MM.1S (cell line): ENCODE measurements around the gene USB1.

ENCODE experiments used
- DNase-seq: peaks from one replicate; pipeline ENCODE4 v3.0.0-alpha.2; 2015
- H2AFZ ChIP-seq: fragments of 300-600 bp; sonication (generic); 2 replicates; pipeline ENCODE4 v1.6.0; 2016; ENCODE audit warnings: antibody characterized with exemption, low read length
- H3F3A ChIP-seq: fragments of 300-600 bp; sonication (generic); 2 replicates; pipeline ENCODE4 v1.6.1; 2016; ENCODE audit warnings: mild to moderate bottlenecking, antibody characterized with exemption, low read length, moderate library complexity, mixed read lengths; ENCODE audit not compliant: insufficient read depth
- H3K27ac ChIP-seq: fragments of 300-600 bp; sonication (generic); 2 replicates; pipeline ENCODE4 v1.5.1; 2016; ENCODE audit warnings: mild to moderate bottlenecking, low read length
- H3K27me3 ChIP-seq: fragments of 300-600 bp; sonication (generic); replicated peaks from 2 replicates; pipeline ENCODE4 v1.6.0; 2016; ENCODE audit warnings: low read length; ENCODE audit not compliant: insufficient read depth
- H3K36me3 ChIP-seq: fragments of 300-600 bp; sonication (generic); replicated peaks from 2 replicates; pipeline ENCODE4 v1.6.1; 2016; ENCODE audit warnings: mild to moderate bottlenecking, low read length, mixed read lengths; ENCODE audit not compliant: insufficient read depth
- H3K4me1 ChIP-seq: fragments of 300-600 bp; sonication (generic); 2 replicates; pipeline ENCODE4 v1.6.1; 2016; ENCODE audit warnings: low read length, mixed read lengths
- H3K4me2 ChIP-seq: fragments of 300-600 bp; sonication (generic); 2 replicates; pipeline ENCODE4 v1.6.0; 2016; ENCODE audit warnings: low read depth, low read length
- H3K4me3 ChIP-seq: fragments of 300-600 bp; sonication (generic); 2 replicates; pipeline ENCODE4 v1.5.1; 2016; ENCODE audit warnings: low read length, mixed read lengths
- H3K79me2 ChIP-seq: fragments of 300-600 bp; sonication (generic); 2 replicates; pipeline ENCODE4 v1.6.1; 2016; ENCODE audit warnings: mixed run types, low read length, mixed read lengths
- H3K9ac ChIP-seq: fragments of 300-600 bp; sonication (generic); 2 replicates; pipeline ENCODE4 v1.6.1; 2016; ENCODE audit warnings: low read length, mixed read lengths
- H3K9me2 ChIP-seq: fragments of 300-600 bp; sonication (generic); replicated peaks from 2 replicates; pipeline ENCODE4 v1.6.1; 2016; ENCODE audit warnings: mild to moderate bottlenecking, low read length, mixed read lengths; ENCODE audit not compliant: insufficient read depth
- H3K9me3 ChIP-seq: fragments of 300-600 bp; sonication (generic); replicated peaks from 2 replicates; pipeline ENCODE4 v1.6.1; 2016; ENCODE audit warnings: mild to moderate bottlenecking, low read length, mixed read lengths; ENCODE audit not compliant: insufficient read depth
- H4K20me1 ChIP-seq: fragments of 300-600 bp; sonication (generic); 2 replicates; pipeline ENCODE4 v1.6.1; 2016; ENCODE audit warnings: mild to moderate bottlenecking, low read length, moderate library complexity, mixed read lengths; ENCODE audit not compliant: insufficient read depth
- CTCF ChIP-seq: fragments of 300-600 bp; sonication (generic); IDR thresholded peaks from 2 replicates; pipeline ENCODE4 v1.5.1; 2016; ENCODE audit warnings: antibody characterized with exemption, low read length, mixed read lengths
- EZH2 ChIP-seq: fragments of 300-600 bp; sonication (generic); optimal IDR thresholded peaks from 2 replicates; pipeline ENCODE3; 2017; ENCODE audit warnings: low read depth, mild to moderate bottlenecking, antibody characterized with exemption, low read length, mixed read lengths
- EZH2phosphoT487 ChIP-seq: fragments of 300-600 bp; sonication (generic); IDR thresholded peaks from 2 replicates; pipeline ENCODE4 v1.6.1; 2018; ENCODE audit warnings: antibody characterized with exemption, low read length

Gene USB1

DNA sequence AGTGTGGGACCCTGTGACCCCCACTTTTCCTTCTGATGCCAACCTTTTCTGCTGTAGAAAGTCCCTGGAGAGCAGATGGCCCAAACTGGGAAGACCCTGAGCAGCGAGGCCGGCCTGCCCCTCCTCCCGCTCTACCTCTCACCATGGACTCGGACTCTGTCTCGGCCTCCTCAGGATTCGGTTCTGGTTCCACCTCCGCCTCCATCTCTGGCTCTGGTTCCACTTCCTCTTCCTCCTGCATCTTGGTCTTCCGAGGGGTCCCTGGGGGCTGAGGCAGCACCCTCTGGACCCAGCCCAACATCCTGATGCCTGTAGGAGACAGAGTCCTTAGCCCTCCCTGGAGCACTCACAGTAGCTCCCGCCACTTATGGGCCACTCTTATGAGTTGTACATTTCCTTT is 34.2 kb upstream of the USB1 start:
- Histone ChIP-seq H3K27ac (no peak overlapping the region), H4K20me1 (no peaks in the 10 kb centered on the region), H3K36me3 (no peaks in the 10 kb centered on the region), H3F3A (no peaks in the 10 kb centered on the region), H3K9ac (no peak overlapping the region), H3K9me2 (no peaks in the 10 kb centered on the region), H3K79me2 (no peaks in the 10 kb centered on the region), H3K27me3 (no peaks in the 10 kb centered on the region), H3K4me1 (no peaks in the 10 kb centered on the region), H3K4me3 (no peak overlapping the region), H3K9me3 (no peaks in the 10 kb centered on the region), H2AFZ (no peak overlapping the region), H3K4me2 (no peak overlapping the region)
- DNase-seq, result no peak
- no peak for TF ChIP-seq EZH2
- no peak for TF ChIP-seq EZH2phosphoT487
- TF ChIP-seq CTCF, result no peak

DNA sequence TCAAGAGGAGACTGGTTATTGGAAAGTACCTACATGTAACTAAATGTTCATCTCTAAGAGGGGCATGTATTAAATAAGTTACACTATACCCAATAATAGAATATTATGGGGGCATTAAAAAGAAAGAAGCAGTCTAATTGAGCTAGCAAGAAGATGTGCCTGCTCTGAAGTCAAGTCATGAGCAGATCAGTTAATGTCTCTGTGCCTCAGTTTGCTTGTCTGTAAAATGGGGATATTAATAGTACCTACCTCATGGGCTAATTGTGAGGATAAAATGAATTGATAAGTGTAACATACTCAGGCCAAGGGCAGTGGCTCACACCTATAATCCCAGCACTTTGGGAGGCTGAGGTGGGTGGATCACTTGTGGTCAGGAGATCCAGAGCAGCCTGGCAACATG is 33.3 kb upstream of the USB1 start:
- TF ChIP-seq CTCF (no peak), EZH2phosphoT487 (no peak), EZH2 (no peak)
- H3K4me2 ChIP-seq, result no peak overlapping the region
- H3K4me3 ChIP-seq, result no peak overlapping the region
- H3K9me2 ChIP-seq, result no peaks in the 10 kb centered on the region
- no peak overlapping the region for H3K27ac ChIP-seq
- no peak for DNase-seq
- H4K20me1 ChIP-seq, result no peaks in the 10 kb centered on the region
- no peaks in the 10 kb centered on the region for H3K9me3 ChIP-seq
- H3K27me3 ChIP-seq, result no peaks in the 10 kb centered on the region
- H3K79me2 ChIP-seq, result no peaks in the 10 kb centered on the region
- no peak overlapping the region for H2AFZ ChIP-seq
- no peaks in the 10 kb centered on the region for H3F3A ChIP-seq
- H3K9ac ChIP-seq, result no peak overlapping the region
- no peaks in the 10 kb centered on the region for H3K4me1 ChIP-seq
- no peaks in the 10 kb centered on the region for H3K36me3 ChIP-seq

DNA sequence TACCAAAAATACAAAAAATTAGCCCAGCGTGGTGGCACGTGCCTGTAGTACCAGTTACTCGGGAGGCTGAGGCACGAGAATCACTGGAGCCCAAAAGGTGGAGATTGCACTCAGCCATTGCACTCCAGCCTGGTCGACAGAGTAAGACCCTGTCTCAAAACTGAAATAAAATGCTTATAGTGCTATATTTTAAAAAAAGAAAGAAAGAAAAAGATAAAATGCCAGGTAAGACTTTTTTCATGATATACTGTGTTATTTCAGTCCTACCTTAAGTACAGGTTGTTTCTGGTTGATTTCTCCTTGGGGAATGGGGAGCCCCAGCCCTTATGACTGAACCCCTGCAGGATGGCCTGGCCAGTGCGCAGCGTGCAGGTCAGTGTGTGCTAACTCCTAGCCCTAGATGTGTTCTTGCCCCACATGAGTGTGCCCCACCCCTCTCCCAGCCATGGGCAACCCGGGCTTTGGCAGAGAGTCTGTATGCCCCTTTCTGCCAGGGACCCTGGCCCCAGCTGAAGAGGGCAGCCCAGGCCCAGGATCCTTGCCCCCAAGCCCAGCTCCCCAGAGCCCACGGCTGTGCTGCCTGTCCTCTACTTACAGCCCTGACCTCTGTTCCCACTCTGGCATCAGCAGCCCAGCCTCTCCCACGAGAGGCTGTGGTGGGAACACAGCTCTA is 31.6 kb upstream of the USB1 start:
- TF ChIP-seq EZH2phosphoT487, result no peak
- TF ChIP-seq CTCF, result no peak
- TF ChIP-seq EZH2, result no peak
- H2AFZ ChIP-seq, result no peak overlapping the region
- H3K4me1 ChIP-seq, result no peaks in the 10 kb centered on the region
- H3K79me2 ChIP-seq, result no peaks in the 10 kb centered on the region
- DNase-seq, result no peak
- H3K4me2 ChIP-seq, result no peak overlapping the region
- no peaks in the 10 kb centered on the region for H3F3A ChIP-seq
- H3K27me3 ChIP-seq, result no peaks in the 10 kb centered on the region
- H3K27ac ChIP-seq, result no peak overlapping the region
- H3K9me3 ChIP-seq, result no peaks in the 10 kb centered on the region
- no peak overlapping the region for H3K9ac ChIP-seq
- no peaks in the 10 kb centered on the region for H3K9me2 ChIP-seq
- H3K4me3 ChIP-seq, result no peak overlapping the region
- H4K20me1 ChIP-seq, result no peaks in the 10 kb centered on the region
- no peaks in the 10 kb centered on the region for H3K36me3 ChIP-seq
